Ishikawa (cell line): ENCODE data around the gene TNIP2.

Experiments used
- CEBPB ChIP-seq: IDR thresholded peaks from 2 replicates; pipeline ENCODE4 v1.6.1; 2012
- CREB1 ChIP-seq: IDR thresholded peaks from 2 replicates; pipeline ENCODE4 v1.6.1; 2012; ENCODE audit warnings: low read depth
- EP300 ChIP-seq: IDR thresholded peaks from 2 replicates; pipeline ENCODE4 v1.6.1; 2012; ENCODE audit warnings: borderline replicate concordance
- MAX ChIP-seq: IDR thresholded peaks from 2 replicates; pipeline ENCODE4 v1.6.1; 2012
- REST ChIP-seq: IDR thresholded peaks from 2 replicates; pipeline ENCODE4 v1.6.1; 2012; ENCODE audit warnings: low read depth, mild to moderate bottlenecking
- TCF12 ChIP-seq: IDR thresholded peaks from 2 replicates; pipeline ENCODE4 v1.6.1; 2012; ENCODE audit warnings: low read depth

GRCh38 chr4:2745516-2745915 lies 10.6 kb downstream of the TNIP2 start:
- no peak for TF ChIP-seq REST
- no peak for TF ChIP-seq CEBPB
- TF ChIP-seq TCF12: no peak
- no peak for TF ChIP-seq MAX
- no peak for TF ChIP-seq EP300
- TF ChIP-seq CREB1: no peak
